GM23248 (cell line): ENCODE measurements around the gene BMPR2. TPM values are rescaled to one million over a fixed set of nuclear protein-coding genes. Genes with fewer than 3 reads are reported as not detected.

Source experiments
- DNase-seq: peaks from one replicate; pipeline ENCODE4 v3.0.0-alpha.2; 2015
- H2AFZ ChIP-seq: fragments of 200-600 bp; sonication (generic); 2 replicates; pipeline ENCODE4 v1.6.1; 2016; ENCODE audit warnings: antibody characterized with exemption
- H3F3A ChIP-seq: fragments of 200-600 bp; sonication (generic); 2 replicates; pipeline ENCODE4 v1.6.1; 2016; ENCODE audit warnings: mild to moderate bottlenecking, antibody characterized with exemption, mixed run types; ENCODE audit not compliant: insufficient read depth
- H3K27ac ChIP-seq: fragments of 200-600 bp; sonication (generic); 2 replicates; pipeline ENCODE4 v1.5.1; 2016; ENCODE audit warnings: mild to moderate bottlenecking
- H3K27me3 ChIP-seq: fragments of 200-600 bp; sonication (generic); replicated peaks from 2 replicates; pipeline ENCODE4 v1.6.1; 2016; ENCODE audit warnings: mild to moderate bottlenecking; ENCODE audit not compliant: insufficient read depth
- H3K36me3 ChIP-seq: fragments of 200-600 bp; sonication (generic); 2 replicates; pipeline ENCODE4 v1.6.1; 2016; ENCODE audit warnings: low read depth, mild to moderate bottlenecking
- H3K4me1 ChIP-seq: fragments of 200-600 bp; sonication (generic); 2 replicates; pipeline ENCODE4 v1.6.1; 2016; ENCODE audit warnings: mild to moderate bottlenecking; ENCODE audit not compliant: insufficient read depth
- H3K4me2 ChIP-seq: fragments of 200-600 bp; sonication (generic); one replicate; pipeline ENCODE4 v1.6.1; 2016; ENCODE audit warnings: mild to moderate bottlenecking; ENCODE audit not compliant: unreplicated experiment
- H3K4me3 ChIP-seq: fragments of 200-600 bp; sonication (generic); 2 replicates; pipeline ENCODE4 v1.5.1; 2016; ENCODE audit warnings: mild to moderate bottlenecking
- H3K79me2 ChIP-seq: fragments of 200-600 bp; sonication (generic); 2 replicates; pipeline ENCODE4 v1.6.1; 2016; ENCODE audit warnings: mild to moderate bottlenecking; ENCODE audit not compliant: insufficient read depth
- H3K9ac ChIP-seq: fragments of 200-600 bp; sonication (generic); 2 replicates; pipeline ENCODE4 v1.6.1; 2016; ENCODE audit warnings: mild to moderate bottlenecking
- H3K9me2 ChIP-seq: fragments of 200-600 bp; sonication (generic); 2 replicates; pipeline ENCODE4 v1.6.1; 2016; ENCODE audit warnings: mixed run types, mild to moderate bottlenecking, moderate library complexity; ENCODE audit not compliant: insufficient read depth
- H3K9me3 ChIP-seq: fragments of 200-600 bp; sonication (generic); one replicate; pipeline ENCODE4 v1.6.1; 2017; ENCODE audit warnings: low read depth
- H4K20me1 ChIP-seq: fragments of 200-600 bp; sonication (generic); 2 replicates; pipeline ENCODE4 v1.6.0; 2016; ENCODE audit not compliant: insufficient read depth
- EZH2 ChIP-seq: fragments of 200-600 bp; sonication (generic); IDR thresholded peaks from 2 replicates; pipeline ENCODE4 v1.6.1; 2018; ENCODE audit warnings: antibody characterized with exemption, mild to moderate bottlenecking; ENCODE audit not compliant: insufficient read depth, poor library complexity, severe bottlenecking
- EZH2phosphoT487 ChIP-seq: fragments of 200-600 bp; sonication (generic); IDR thresholded peaks from 2 replicates; pipeline ENCODE4 v1.6.1; 2018; ENCODE audit warnings: antibody characterized with exemption, moderate library complexity, mild to moderate bottlenecking, low read depth; ENCODE audit not compliant: insufficient read depth
- WGBS, 2 experiments: methylation state at CpG; one replicate each; pipeline ENCODE4 v1.1.6; 2015 to 2017; ENCODE audit warnings: low lambda C conversion rate in 2 of 2, low coverage in 1 of 2; ENCODE audit errors: missing lambda C conversion rate in 2 of 2; 5-methylcytosine and 5-hydroxymethylcytosine counted together
- in situ Hi-C: fragments of 300-500 bp; cut with MboI; formaldehyde crosslinking; loops from 2 replicates; pipeline ENCODE4 v1.15.0; 2020
- polyA plus RNA-seq: library from polyadenylated mRNA; unstranded; fragments of >200 nt; fragmentation: Nextera tagmentation; extraction: Ambion mirVana; gene quantifications from 2 replicates; pipeline ENCODE4 v1.2.1, GENCODE V29; 2016
- total RNA-seq: library from RNA; depleted of rRNA; stranded (reverse); fragments of >200 nt; shearing (Covaris generic); gene quantifications from 2 replicates; pipeline ENCODE4 v1.2.3, GENCODE V29; 2014

Gene BMPR2
- total and polyA plus RNA-seq, 2 experiments from 2014 or later, result 17.8 to 31.3 TPM

GRCh38 chr2:202444000-202444399, 67.9 kb downstream of the BMPR2 start:
- 98% methylated on average over 4 of the region's 4 CpGs for WGBS, 2 experiments

GRCh38 chr2:202449344-202449743, 73.2 kb downstream of the BMPR2 start:
- H3K27me3 ChIP-seq, result no peaks in the 10 kb centered on the region
- no peaks in the 10 kb centered on the region for H3K36me3 ChIP-seq
- no peaks in the 10 kb centered on the region for H4K20me1 ChIP-seq
- H3K9me2 ChIP-seq, result no peaks in the 10 kb centered on the region
- H3K27ac ChIP-seq, result no peak overlapping the region
- no peak overlapping the region for H3K9ac ChIP-seq
- no peaks in the 10 kb centered on the region for H3K4me1 ChIP-seq
- no peak for DNase-seq
- H3K4me3 ChIP-seq, result no peak overlapping the region
- H3K79me2 ChIP-seq, result peaks cover 99% of the 10 kb centered on the region
- no peaks in the 10 kb centered on the region for H3F3A ChIP-seq
- H3K4me2 ChIP-seq, result no peak overlapping the region
- TF ChIP-seq EZH2 (no peak), EZH2phosphoT487 (no peak)
- H2AFZ ChIP-seq, result no peak overlapping the region
- no peaks in the 10 kb centered on the region for H3K9me3 ChIP-seq
- in situ Hi-C loops, result no loop called here
- 85 to 88% methylated on average over 3 of the region's 3 CpGs for WGBS, 2 experiments

More at GRCh38 chr2:202444000-202444399, 67.9 kb downstream of the BMPR2 start:
- H4K20me1 ChIP-seq, result no peaks in the 10 kb centered on the region
- no peak overlapping the region for H3K9ac ChIP-seq
- no peak overlapping the region for H3K4me3 ChIP-seq
- no peak overlapping the region for H2AFZ ChIP-seq
- H3K9me3 ChIP-seq, result no peaks in the 10 kb centered on the region
- H3K27ac ChIP-seq, result no peak overlapping the region
- no peak for DNase-seq
- H3K36me3 ChIP-seq, result no peaks in the 10 kb centered on the region
- no peaks in the 10 kb centered on the region for H3K27me3 ChIP-seq
- no peaks in the 10 kb centered on the region for H3K4me1 ChIP-seq
- H3K9me2 ChIP-seq, result no peaks in the 10 kb centered on the region
- H3F3A ChIP-seq, result no peaks in the 10 kb centered on the region
- in situ Hi-C loops, result no loop called here
- peaks cover 100% of the 10 kb centered on the region for H3K79me2 ChIP-seq
- TF ChIP-seq EZH2 (no peak), EZH2phosphoT487 (no peak)
- H3K4me2 ChIP-seq, result no peak overlapping the region

GRCh38 chr2:202450785-202451184, 74.7 kb downstream of the BMPR2 start:
- H3F3A ChIP-seq, result no peaks in the 10 kb centered on the region
- no peaks in the 10 kb centered on the region for H3K4me1 ChIP-seq
- H3K4me3 ChIP-seq, result no peak overlapping the region
- no peak overlapping the region for H3K9ac ChIP-seq
- no peak overlapping the region for H3K27ac ChIP-seq
- DNase-seq, result no peak
- no peak overlapping the region for H3K4me2 ChIP-seq
- no peaks in the 10 kb centered on the region for H4K20me1 ChIP-seq
- H3K79me2 ChIP-seq, result peaks cover 99% of the 10 kb centered on the region
- no peaks in the 10 kb centered on the region for H3K36me3 ChIP-seq
- H3K27me3 ChIP-seq, result no peaks in the 10 kb centered on the region
- no peaks in the 10 kb centered on the region for H3K9me2 ChIP-seq
- H3K9me3 ChIP-seq, result no peaks in the 10 kb centered on the region
- in situ Hi-C loops, result no loop called here
- TF ChIP-seq EZH2, result no peak
- TF ChIP-seq EZH2phosphoT487, result no peak
- no peak overlapping the region for H2AFZ ChIP-seq

- H3K79me2 ChIP-seq, result peaks cover 97% of the 10 kb centered on the region
- H3K4me2 ChIP-seq, result no peak overlapping the region
- H3K27me3 ChIP-seq, result no peaks in the 10 kb centered on the region
- no peak overlapping the region for H3K27ac ChIP-seq
- no peak overlapping the region for H2AFZ ChIP-seq
- no peak overlapping the region for H3K4me3 ChIP-seq
- DNase-seq, result no peak
- in situ Hi-C loops, result no loop called here
- no peaks in the 10 kb centered on the region for H3K9me3 ChIP-seq
- H3K9ac ChIP-seq, result no peak overlapping the region
- H4K20me1 ChIP-seq, result no peaks in the 10 kb centered on the region
- H3K4me1 ChIP-seq, result no peaks in the 10 kb centered on the region
- 98 to 100% methylated on average over 1 of the region's 1 CpG for WGBS, 2 experiments
- no peaks in the 10 kb centered on the region for H3K9me2 ChIP-seq
- no peaks in the 10 kb centered on the region for H3F3A ChIP-seq
- no peaks in the 10 kb centered on the region for H3K36me3 ChIP-seq
- TF ChIP-seq EZH2 (no peak), EZH2phosphoT487 (no peak)
These were observed 76.6 kb downstream of the BMPR2 start for GRCh38 chr2:202452744-202453143.

- H3K4me2 ChIP-seq, result no peak overlapping the region
- DNase-seq, result no peak
- WGBS, 2 experiments, result 97 to 98% methylated on average over 3 of the region's 3 CpGs
- peaks cover 97% of the 10 kb centered on the region for H3K79me2 ChIP-seq
- no peaks in the 10 kb centered on the region for H3K36me3 ChIP-seq
- H3K9me3 ChIP-seq, result no peaks in the 10 kb centered on the region
- H3K9me2 ChIP-seq, result no peaks in the 10 kb centered on the region
- in situ Hi-C loops, result no loop called here
- H3K4me3 ChIP-seq, result no peak overlapping the region
- H3K27me3 ChIP-seq, result no peaks in the 10 kb centered on the region
- H3K4me1 ChIP-seq, result no peaks in the 10 kb centered on the region
- no peaks in the 10 kb centered on the region for H4K20me1 ChIP-seq
- no peak overlapping the region for H2AFZ ChIP-seq
- no peak overlapping the region for H3K27ac ChIP-seq
- TF ChIP-seq EZH2 (no peak), EZH2phosphoT487 (no peak)
- H3F3A ChIP-seq, result no peaks in the 10 kb centered on the region
- H3K9ac ChIP-seq, result no peak overlapping the region
These were observed 78.4 kb downstream of the BMPR2 start for GRCh38 chr2:202454536-202454935.
